ENCODE data around the gene ATP6V1G3.
"Not testable (repeated sequence)": the region's sequence is repeated elsewhere in the genome, so short reads cannot be mapped to it uniquely, and the experiment has no call there.

The ATP6V1G3 gene

GRCh38 chr1:198540580-198540979, at the start of gene ATP6V1G3:
ATP6V1G3 (minus strand) TSS chr1:198540680; CDS start chr1:198540650, 30 bp downstream.
- no peak for DNase-seq

DNA sequence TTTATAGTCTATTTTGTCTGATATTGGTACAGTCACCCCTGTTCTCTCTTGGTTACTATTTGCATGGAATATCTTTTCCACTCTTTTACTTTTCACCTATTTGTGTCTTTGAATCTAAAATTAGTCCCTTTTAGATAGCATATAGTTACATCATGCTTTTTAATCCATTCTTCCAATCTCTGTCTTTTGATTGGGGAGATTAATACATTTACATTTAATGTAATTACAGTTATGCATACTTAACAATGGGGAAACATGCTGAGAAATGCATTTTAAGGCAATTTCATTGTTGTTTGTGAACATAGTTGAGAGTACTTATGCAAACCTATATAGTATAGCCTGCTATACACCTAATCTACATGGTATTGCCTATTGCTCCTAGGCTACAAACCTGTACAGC, 48.4 kb upstream of the ATP6V1G3 start:
- no peak for DNase-seq

DNA sequence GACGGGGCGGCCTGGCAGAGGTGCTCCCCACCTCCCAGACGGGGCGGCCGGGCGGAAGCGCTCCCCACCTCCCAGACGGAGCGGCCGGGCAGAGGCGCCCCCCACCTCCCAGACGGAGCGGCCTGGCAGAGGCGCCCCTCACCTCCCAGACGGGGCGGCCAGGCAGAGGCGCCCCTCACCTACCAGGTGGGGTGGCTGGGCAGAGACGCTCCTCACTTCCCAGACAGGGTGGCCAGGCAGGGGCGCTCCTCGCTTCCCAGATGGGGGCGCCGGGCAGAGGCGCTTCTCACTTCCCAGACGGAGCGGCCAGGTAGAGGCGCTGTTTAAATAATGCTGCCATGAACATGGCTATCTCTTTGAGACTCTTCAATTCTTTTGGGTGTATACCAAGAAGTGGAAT, 43.7 kb upstream of the ATP6V1G3 start:
- no peak for DNase-seq

DNA sequence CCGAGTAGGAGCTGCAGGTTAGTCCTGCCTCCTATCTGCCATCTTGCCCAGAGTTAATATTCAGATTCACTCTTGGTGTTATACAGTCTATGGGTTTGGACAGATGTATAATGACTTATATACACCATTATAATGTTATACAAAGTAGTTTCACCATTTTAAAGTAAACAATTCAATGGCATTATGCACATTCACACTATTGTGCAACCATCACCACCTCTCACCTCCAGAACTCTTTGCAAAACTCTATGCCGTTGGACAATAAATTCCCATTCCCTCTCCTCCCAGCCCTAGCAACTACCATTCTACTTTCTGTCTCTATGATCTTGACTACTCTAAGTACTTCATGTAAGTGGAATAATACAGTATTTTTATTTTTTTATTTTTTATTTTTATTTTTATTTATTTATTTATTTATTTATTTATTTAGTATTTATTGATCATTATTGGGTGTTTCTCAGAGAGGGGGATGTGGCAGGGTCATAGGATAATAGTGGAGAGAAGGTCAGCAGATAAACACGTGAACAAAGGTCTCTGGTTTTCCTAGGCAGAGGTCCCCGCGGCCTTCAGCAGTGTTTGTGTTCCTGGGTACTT, 42.8 kb upstream of the ATP6V1G3 start:
- DNase-seq = not testable (repeated sequence)

DNA sequence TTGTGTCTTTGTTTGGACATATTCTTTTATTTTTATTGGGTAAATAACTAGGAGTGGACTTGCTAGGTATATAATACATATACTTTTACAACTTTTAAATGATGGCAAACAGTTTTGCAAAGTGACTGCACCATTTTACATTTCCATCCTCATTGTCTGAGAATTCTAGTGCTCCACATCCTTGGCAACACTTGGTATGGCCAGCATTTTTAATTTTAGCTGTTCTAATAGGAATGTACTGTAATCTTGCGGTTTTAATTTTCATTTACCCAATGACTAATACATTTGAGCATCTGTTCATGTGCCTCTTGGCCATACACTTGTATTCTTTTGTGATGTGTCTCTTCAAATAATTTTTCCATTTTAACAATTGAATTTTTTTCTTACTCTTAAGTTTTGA, 37.0 kb upstream of the ATP6V1G3 start:
- peak; percentile 89 for DNase-seq

DNA sequence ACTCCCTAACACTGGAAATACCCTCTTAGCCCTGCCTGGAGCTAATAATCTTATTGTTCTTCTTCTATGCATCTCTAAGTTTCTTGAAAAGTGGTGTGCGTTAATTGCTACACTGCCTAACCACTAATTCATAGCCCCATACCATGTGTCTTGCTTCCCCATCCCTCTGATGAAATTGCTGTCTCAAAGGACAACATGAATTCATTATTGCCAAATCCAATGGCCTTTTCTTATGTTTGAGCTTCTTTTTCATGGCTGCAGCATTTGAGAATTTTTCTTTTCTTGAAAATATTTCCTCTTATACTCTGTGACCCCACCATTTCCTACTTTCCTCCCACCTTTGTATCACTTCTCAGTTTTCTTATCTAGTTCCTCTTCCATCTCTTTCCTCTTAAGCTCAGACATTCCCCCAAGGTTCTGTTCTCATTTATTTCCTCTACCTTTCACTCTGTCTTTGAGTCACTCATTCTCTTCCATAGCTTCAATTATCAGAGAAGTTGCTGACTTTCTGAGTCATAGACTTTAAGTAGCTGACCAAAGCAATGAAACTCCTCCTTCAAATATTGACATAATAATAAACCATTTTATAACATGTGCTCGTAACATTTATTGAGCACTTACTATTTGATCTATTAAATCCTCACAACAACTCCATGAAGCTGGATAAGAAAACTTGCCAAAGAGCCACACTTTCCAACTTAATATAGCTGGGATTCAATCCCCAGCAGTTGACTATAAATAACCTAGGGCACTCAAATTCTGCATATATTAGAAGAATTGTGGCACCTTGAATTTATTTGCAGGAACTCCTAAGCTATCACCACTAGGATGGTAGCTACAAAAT, 35.5 kb upstream of the ATP6V1G3 start:
- peak; percentile 43 for DNase-seq

- DNase-seq = no peak
Measured at GRCh38 chr1:198575292-198575691, 34.8 kb upstream of the ATP6V1G3 start.

DNA sequence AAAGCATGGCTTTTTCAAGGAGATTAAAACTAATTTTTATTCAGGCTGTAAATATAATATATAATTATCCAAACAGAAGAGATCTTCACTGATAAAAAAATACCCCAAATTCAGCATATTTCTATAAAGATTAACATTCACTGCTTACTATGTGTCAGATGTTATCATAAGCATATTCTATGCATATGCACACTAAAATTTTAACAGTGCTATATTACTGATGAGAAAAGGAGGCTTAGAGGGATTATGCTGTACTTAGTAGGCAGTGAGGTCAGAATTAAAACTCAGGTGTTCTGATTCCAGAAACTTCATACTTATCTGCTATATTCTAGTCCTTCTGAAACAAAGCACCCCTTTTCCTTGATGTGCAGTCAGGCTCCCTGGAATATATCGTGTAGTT, 33.8 kb upstream of the ATP6V1G3 start:
- no peak for DNase-seq

DNA sequence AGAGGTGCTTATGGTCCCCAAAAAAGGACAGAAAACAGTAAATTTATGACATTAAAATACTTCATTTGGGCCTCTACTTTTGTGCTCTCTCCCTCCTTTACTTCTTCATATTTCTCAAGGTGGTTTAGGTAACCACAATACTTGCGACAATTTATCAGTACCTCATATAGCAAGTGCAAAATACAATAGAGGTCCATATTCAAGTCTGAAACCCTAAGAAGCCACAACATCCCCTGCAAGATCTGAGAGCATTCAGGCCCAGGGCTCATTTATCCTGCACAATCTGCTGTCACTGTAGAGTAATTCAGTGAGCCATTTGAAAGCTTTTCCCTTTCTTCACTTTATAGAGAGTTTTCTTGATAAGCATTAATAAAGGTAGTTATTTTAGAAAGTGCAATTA, 24.2 kb upstream of the ATP6V1G3 start:
- no peak for DNase-seq

DNA sequence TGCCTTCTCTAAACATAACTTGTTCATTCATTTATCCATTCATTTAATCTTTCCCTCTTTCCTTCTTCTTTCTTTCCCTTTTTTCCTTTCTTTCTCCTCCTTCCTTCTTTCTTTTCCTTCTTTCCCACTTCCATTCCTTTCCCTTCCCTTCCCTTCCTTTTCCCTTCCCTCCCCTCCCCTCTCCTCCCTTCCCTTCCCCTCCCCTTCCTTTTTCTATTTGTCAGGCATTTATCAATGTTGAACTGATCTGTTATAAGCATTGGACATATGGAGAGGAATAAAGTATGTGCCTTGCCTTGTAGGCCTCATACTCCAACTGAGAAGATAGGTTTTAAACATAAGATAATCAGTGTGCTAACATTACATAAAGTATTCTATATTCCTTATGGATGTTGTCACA, 23.7 kb upstream of the ATP6V1G3 start:
- DNase-seq = no peak

DNA sequence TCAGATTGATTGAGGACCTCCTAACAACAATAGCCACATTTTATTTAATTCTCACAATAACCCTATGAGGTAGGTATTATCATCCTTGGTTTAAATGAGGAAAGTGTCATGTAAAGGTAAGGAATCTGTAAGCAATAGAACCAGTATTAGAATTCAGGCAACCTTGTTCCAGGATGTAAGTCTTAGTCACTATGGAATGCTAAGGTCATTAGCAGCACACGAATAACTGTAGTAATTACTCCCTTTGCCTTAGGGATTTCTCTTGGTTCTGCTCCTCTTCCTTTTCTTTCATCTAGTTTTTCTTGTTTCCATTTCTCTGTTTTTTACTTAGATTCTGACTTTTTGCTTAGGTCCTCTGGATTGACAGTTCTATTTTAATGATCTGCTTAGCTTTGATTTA, 23.1 kb upstream of the ATP6V1G3 start:
- DNase-seq = peak; percentile 51

- peak; percentile 15 for DNase-seq
Measured at GRCh38 chr1:198560161-198560560, 19.7 kb upstream of the ATP6V1G3 start.

DNA sequence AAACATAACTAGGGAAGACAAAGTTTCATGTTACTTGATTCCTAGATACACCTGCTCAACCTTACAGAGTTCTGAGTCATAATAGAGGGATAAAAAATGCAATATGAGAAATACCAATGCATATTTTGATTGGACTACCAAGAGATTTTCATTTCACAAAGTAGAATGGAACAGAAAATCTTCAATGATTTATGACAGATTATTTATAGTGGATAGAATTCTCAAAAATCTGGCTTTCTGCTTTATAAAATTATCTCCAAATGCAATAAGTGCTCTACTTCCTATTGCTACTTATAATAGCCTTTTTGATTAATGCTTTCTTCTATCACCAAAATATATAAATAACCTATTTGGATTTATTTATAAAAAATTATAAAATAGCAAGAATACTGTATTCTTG, 18.9 kb upstream of the ATP6V1G3 start:
- no peak for DNase-seq

GRCh38 chr1:198558402-198558801, 17.9 kb upstream of the ATP6V1G3 start:
- no peak for DNase-seq

- peak; percentile 57 for DNase-seq
Measured at GRCh38 chr1:198556971-198557370, 16.5 kb upstream of the ATP6V1G3 start.

DNA sequence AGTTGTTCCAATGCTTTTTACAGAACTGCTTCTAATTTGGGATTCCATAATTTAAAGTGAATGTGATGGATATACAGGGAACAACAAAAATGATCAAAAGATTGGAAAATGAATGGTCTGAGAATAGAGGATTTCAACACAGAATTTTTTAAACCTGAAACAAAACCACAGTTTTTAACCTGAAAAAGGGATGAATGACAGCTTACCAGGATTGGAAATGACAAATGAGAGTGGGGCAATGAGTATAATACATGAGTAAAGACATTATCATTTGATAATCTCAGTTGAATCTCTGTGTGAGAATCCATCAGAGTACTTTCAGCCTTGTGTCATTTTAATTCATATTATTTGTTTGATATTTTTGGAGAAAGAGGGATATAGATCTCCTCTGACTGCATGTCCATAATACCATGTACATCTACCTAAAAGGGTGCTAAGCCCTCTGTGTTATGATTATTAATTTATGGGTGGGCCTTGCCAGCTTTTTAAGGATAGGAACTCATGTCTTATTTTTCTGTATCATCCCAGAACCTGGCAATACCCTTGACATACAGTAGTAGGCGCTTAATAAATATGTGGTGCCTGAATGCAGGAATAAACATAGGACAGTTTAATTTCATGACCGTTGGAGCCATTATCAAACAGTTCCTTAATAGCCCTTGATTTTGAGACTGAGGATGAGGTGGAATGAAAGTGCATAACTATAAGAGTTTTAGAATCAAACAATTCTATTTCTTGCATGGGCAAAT, 12.4 kb upstream of the ATP6V1G3 start:
- peak; percentile 32 for DNase-seq

DNA sequence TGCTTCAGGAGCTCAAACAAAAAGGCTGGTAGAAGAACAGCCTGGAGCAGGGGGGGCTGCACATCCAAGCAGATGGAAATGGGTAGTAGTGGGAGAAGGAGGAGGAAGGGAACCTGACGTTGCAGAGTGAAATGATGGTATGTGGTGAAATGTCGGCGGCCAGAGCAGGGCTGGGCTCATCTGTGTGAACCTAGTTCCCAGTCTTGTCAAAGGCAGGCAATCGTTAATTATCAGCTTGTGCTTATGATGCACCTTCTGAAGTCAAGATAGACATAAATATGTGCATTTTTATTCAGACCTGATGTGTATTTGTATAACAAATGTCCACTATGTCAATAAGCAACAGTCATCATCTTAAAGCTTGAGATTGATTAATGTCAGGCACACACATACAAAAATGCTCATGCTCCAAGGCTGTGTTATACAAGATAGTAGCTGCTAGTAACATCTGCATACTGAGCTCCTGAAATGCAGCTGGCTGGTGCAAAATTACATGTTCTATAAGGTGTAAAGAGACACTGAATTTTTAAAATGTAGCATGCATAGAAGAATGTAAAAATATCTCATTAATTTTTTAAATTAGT, 10.6 kb upstream of the ATP6V1G3 start:
- DNase-seq = peak; percentile 24

DNA sequence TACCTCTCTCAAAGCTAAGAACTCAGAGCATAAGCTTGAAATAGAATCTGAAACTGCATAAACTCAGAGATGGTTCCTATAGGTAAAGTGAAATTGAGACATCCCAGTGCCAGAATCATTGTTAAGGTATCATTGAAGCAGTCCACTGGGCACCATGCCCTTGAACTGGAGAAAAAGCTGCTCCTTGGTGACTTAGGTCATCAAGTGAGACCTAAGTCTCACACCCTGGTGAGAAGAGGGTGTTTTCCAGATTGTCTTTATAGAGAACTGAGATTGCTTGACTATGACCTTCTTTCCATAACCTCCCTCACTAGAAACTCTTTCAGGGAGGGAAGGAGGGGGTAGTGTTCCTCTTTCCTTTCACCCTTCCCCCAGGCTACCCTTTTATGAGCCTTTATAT, 9.4 kb upstream of the ATP6V1G3 start:
- DNase-seq = no peak

DNA sequence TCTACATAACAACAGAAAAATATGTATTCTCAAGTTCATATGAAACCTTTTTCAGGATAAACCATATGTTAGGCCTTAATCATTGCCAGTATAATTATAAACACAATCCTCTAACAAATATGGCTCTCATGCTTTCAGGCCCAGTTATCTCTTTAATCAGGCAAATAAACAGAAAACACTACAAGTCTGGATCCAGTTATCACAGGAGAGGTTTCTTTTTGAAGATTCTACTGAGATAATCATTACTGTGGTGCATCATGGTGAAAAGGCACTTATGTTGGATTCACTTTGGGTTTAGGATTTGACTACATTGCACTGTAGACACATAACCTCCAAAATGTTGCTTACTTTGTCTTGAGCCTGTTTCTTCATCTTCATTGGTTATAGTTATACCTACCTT, 8.4 kb upstream of the ATP6V1G3 start:
- DNase-seq = no peak

GRCh38 chr1:198545156-198545555, 4.7 kb upstream of the ATP6V1G3 start:
- DNase-seq = no peak

- no peak for DNase-seq
Measured at GRCh38 chr1:198544265-198544664, 3.8 kb upstream of the ATP6V1G3 start.

DNA sequence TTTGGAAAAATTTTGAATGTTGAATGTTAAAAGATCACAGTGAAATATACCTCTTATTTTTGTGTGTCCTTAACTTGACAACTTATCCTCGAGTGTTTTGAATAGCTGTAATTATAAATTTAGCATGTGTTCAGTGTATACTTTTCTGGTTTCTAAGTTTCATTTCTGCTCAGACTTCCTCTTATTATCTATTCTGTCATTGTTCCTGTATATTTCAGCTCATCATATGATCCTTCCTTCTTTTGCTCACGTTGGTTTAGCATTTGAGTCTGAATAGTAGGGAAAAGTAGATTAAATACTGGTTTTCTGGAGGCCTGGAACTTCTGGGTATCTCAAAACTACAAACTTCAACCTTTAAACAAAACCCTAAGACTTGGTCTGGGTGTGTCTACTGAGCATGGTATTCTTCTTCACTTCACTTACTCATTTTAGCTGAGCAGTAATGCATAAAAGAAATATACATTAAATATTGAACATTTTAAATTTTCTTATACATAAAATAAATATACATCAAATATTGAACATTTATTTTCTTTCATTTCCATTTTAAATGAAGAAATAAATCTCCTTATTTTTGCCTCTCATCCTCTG, 3.3 kb upstream of the ATP6V1G3 start:
- no peak for DNase-seq

DNA sequence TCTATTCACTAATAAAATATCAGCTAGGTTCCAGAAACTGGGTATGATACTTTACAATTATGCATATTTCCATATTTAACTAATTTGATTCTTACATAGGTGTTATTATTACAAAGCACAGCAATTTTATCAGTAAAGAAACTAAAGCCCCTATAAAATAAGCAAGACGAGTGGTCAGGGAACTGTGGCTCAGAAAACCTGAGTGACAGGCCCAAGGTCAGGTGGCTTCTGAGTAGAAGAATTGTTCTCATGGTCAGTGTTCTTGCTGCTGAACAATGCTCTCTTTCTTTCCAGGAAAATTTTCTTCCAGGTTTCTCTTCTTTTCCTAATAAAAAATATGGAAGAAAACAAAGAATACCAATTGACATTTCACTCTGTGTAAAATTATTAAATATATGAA, 2.2 kb upstream of the ATP6V1G3 start:
- DNase-seq = no peak

Data from fibroblast of skin of right biceps (primary cell).